Measurements from ENCODE around the gene MGAT1. TPM values are rescaled to one million over a fixed set of nuclear protein-coding genes. Genes with fewer than 3 reads are reported as not detected.
"Not testable (repeated sequence)": the region's sequence is repeated elsewhere in the genome, so short reads cannot be mapped to it uniquely, and the experiment has no call there.

MGAT1 gene
- total RNA-seq, 1 donor from 2014 or later, result 123 TPM

- peaks cover 2% of the 10 kb centered on the region for H3K36me3 Mint-ChIP-seq (ENCODE audit: low read depth)
- no peak for DNase-seq (ENCODE audit: low spot score)
- no peaks in the 10 kb centered on the region for H3K4me1 Mint-ChIP-seq (ENCODE audit: low read depth)
- no peak for TF ChIP-seq CTCF (IDR thresholded peaks at IDR 0.05)
- H3K27me3 Mint-ChIP-seq (ENCODE audit: low read depth), result peaks cover 3% of the 10 kb centered on the region
- no peak overlapping the region for H3K4me3 Mint-ChIP-seq (ENCODE audit: unreplicated experiment)
- H3K27ac Mint-ChIP-seq (ENCODE audit: unreplicated experiment), result no peak overlapping the region
- H3K9me3 Mint-ChIP-seq (ENCODE audit: low read depth), result peaks cover 30% of the 10 kb centered on the region
Observed at GRCh38 chr5:180755601-180756000, 47.0 kb downstream of the MGAT1 start.

- no peak for TF ChIP-seq CTCF (IDR thresholded peaks at IDR 0.05)
- no peak overlapping the region for H3K27ac Mint-ChIP-seq (ENCODE audit: unreplicated experiment)
- H3K4me3 Mint-ChIP-seq (ENCODE audit: unreplicated experiment), result no peak overlapping the region
- no peaks in the 10 kb centered on the region for H3K4me1 Mint-ChIP-seq (ENCODE audit: low read depth)
- H3K36me3 Mint-ChIP-seq (ENCODE audit: low read depth), result no peaks in the 10 kb centered on the region
- peaks cover 15% of the 10 kb centered on the region for H3K27me3 Mint-ChIP-seq (ENCODE audit: low read depth)
- H3K9me3 Mint-ChIP-seq (ENCODE audit: low read depth), result no peaks in the 10 kb centered on the region
- no peak for DNase-seq (ENCODE audit: low spot score)
Observed at GRCh38 chr5:180744253-180744652, 58.4 kb downstream of the MGAT1 start.

GRCh38 chr5:180742727-180743126 is 59.9 kb downstream of the MGAT1 start:
- no peak for TF ChIP-seq CTCF (IDR thresholded peaks at IDR 0.05)
- Mint-ChIP-seq H3K9me3 (ENCODE audit: low read depth) (no peaks in the 10 kb centered on the region), H3K4me3 (ENCODE audit: unreplicated experiment) (no peak overlapping the region), H3K36me3 (ENCODE audit: low read depth) (no peaks in the 10 kb centered on the region), H3K27me3 (ENCODE audit: low read depth) (peaks cover 17% of the 10 kb centered on the region), H3K27ac (ENCODE audit: unreplicated experiment) (no peak overlapping the region), H3K4me1 (ENCODE audit: low read depth) (no peaks in the 10 kb centered on the region)
- no peak for DNase-seq (ENCODE audit: low spot score)

GRCh38 chr5:180740953-180741352 is 61.7 kb downstream of the MGAT1 start:
- not testable (repeated sequence) for DNase-seq (ENCODE audit: low spot score); H3K9me3 Mint-ChIP-seq (ENCODE audit: low read depth); H3K27ac Mint-ChIP-seq (ENCODE audit: unreplicated experiment); H3K36me3 Mint-ChIP-seq (ENCODE audit: low read depth); H3K4me1 Mint-ChIP-seq (ENCODE audit: low read depth); H3K4me3 Mint-ChIP-seq (ENCODE audit: unreplicated experiment)
- H3K27me3 Mint-ChIP-seq (ENCODE audit: low read depth), result peaks cover 14% of the 10 kb centered on the region

GRCh38 chr5:180739958-180740357 is 62.6 kb downstream of the MGAT1 start, which contains the start of gene OR2Y1:
OR2Y1 (minus strand) TSS chr5:180740058; CDS start chr5:180740058, 0 bp downstream.
- H3K4me1 Mint-ChIP-seq (ENCODE audit: low read depth), result no peaks in the 10 kb centered on the region
- no peak for DNase-seq (ENCODE audit: low spot score)

More at GRCh38 chr5:180739958-180740357, 62.6 kb downstream of the MGAT1 start, which contains the start of gene OR2Y1:
- no peak for TF ChIP-seq CTCF (IDR thresholded peaks at IDR 0.05)
- Mint-ChIP-seq H3K36me3 (ENCODE audit: low read depth) (no peaks in the 10 kb centered on the region), H3K27me3 (ENCODE audit: low read depth) (peaks cover 15% of the 10 kb centered on the region), H3K27ac (ENCODE audit: unreplicated experiment) (no peak within 1 kb of the TSS), H3K9me3 (ENCODE audit: low read depth) (no peaks in the 10 kb centered on the region), H3K4me3 (ENCODE audit: unreplicated experiment) (no peak within 1 kb of the TSS)
